Fibroblast of skin of left quadriceps (primary cell): Measurements from ENCODE around the gene COL23A1.

Experiments used
- DNase-seq, 2 experiments: peaks; one replicate each; pipeline ENCODE4 v3.0.0-alpha.2; 2013; ENCODE audit warnings: low read depth in 2 of 2

The COL23A1 gene

GRCh38 chr5:178285399-178286225 is 304.6 kb downstream of the COL23A1 start:
- no peak for DNase-seq

DNA sequence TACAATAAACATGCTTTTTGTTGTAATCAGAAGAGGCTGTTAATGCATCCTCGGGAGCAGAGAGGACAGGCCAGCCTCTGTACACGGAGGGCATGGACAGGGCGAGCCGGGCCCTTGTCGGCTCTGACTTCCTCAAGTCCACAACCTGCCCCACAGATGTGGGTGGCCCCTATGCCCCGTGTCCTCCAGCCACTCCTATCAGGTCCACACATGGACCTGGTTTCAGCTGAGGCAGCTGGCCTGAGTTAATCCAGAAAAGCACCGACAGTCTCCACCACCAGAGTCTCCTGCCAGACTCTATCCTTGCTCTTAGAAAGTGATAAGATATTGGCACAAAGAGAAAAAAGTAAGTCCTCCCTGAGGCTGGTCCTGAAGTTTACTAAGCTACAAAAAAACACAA is 305.2 kb downstream of the COL23A1 start:
- DNase-seq: no peak

DNA sequence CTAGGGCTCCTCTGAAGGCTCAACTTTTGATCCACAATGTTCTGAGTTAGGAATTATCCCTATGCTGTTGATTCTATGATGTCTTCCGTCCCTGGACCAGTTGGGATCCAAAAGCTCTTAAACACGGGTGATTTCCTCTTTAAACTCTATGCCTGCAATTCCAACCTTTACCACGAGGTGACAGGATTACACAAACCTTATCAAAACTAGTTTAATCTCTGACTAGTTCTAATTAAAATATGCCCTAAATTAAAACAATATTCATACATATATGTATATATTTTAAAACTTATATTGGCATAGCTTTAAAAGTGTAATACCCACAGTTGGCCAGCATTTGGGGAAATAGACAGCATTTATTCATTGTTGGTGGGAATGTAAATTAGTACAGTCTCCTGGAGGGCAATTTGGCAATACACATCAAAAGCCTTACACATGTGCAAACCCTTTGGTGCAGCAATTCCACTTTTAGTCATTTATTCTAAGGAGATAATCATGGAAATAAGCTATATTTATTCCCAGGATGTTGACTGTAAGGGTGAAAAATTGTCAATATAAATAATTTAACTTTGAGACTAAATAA is 306.0 kb downstream of the COL23A1 start:
- no peak for DNase-seq

- no peak for DNase-seq
Observed at GRCh38 chr5:178283520-178283919, 306.7 kb downstream of the COL23A1 start.

- DNase-seq: no peak
Observed at GRCh38 chr5:178282391-178282790, 307.8 kb downstream of the COL23A1 start.

DNA sequence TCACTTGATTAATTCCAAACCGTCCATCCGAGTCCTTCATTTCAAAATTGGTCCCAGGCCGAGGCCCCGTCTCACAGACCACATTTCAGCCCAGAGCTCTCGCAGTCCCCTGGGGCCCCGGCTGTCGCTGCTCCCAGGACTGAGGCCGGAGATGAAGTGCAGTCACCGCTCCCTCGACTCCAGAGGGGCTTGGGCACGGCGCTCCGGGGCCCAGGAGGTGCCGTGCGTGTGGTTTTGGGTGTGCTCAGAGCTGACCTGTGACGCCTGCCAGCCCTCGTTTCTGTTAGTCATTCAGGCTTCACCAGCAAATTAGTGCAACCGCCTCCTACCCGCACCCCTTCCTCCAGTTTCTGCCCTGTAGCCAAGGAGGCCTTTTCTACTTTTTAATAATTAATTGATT is 308.9 kb downstream of the COL23A1 start:
- DNase-seq: no peak

DNA sequence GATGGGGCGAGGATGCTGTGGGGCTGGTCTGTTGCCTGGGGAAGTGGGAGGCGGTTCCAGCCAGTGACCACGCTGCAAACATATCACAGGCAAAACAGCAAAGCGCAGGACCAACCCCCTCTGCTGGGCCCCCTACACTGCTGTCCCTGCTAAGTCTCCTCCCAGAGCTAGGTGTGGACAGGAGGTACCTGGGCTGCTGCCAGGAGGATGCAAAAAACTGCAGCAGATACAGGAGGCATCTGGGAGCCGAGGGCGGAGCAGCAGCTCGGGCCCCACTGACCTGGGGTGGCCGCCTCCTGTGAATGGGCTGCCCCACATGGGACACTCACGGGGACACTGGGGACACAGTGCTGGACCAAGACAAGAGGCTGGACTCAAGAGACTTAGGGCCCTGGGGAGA is 309.6 kb downstream of the COL23A1 start:
- DNase-seq: no peak

- DNase-seq: peak; percentile 21 to 31
Observed at GRCh38 chr5:178279723-178280438, 310.3 kb downstream of the COL23A1 start.

DNA sequence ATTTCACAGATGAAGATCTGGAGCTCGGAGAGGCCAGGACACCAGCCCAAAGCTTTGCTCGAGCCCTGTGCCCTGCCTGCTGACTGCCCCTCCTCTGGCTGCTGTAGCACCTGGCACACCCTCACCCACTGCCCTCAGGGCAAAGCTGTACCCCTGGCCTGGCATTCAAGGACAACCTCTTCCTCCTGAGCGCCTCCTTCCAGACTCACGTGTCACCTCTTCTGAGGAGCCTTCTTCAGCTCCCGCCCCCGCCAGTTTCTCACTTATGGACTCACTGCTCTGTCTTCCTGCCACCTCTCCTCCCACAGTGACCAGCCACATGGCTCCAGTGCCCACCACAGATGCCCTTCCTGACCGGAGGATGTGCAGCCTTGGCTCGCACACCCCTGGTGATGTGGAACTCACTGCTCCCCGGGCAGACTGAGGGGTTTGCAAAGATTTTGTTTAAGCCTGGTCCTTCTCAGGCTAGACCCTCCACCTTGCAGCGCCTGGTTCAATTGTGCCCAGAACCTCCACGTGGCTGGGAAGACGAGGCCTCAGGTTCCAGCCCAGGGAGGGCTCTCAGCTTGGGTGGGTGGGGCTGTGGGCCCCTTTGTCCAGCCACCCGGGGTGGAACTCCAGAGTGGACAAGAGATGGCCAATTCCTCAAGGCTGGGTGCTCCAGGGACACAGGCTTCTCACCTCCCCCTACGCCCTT is 311.0 kb downstream of the COL23A1 start:
- no peak for DNase-seq

- no peak for DNase-seq
Observed at GRCh38 chr5:178278358-178279023, 311.7 kb downstream of the COL23A1 start.

- no peak for DNase-seq
Observed at GRCh38 chr5:178277866-178278265, 312.3 kb downstream of the COL23A1 start.

- DNase-seq: no peak
Observed at GRCh38 chr5:178277346-178277745, 312.8 kb downstream of the COL23A1 start.

GRCh38 chr5:178274781-178275537 is 315.2 kb downstream of the COL23A1 start:
- no peak for DNase-seq

DNA sequence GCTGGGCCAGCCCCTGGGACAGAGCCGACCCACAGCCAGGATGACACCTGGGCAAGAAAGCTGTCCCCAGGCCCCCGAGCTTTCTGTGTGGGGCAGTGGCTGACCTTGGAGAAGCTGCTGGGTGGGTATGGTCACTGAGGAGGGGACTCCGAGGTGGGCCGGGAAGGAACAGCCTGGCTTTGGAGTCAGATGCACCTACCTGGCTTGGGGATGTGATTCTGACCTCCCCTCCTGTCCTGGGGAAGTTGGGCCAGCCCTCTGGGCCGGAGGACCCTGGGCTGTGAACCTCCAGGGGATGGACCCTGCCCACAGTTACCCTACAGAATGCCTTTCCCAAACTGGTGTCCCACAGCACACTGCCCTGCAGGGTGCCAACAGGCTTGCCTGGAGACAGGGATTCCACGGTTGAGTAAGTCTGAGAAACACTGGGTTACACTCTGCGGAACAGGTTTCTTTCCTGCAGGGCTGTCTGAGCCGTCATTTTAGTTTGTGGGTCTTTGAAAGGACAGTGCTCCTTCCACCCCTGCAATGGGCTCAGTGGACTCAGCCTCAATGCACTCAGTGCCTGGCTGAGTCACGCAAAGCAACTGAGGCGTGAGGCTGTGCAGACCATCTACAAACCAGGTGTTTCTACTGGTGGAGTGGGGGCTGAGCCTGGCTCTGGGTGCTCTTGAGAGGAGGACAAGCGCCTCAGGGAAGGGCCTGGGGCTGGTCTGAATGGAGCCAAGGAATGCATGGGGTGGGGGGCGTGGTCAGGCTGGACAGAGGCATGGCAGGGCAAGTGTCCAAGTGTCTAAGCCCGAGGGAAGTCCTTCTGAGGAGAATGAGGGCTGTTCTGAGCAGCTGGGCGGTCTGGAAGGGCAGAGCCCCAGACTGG is 316.3 kb downstream of the COL23A1 start:
- no peak for DNase-seq

DNA sequence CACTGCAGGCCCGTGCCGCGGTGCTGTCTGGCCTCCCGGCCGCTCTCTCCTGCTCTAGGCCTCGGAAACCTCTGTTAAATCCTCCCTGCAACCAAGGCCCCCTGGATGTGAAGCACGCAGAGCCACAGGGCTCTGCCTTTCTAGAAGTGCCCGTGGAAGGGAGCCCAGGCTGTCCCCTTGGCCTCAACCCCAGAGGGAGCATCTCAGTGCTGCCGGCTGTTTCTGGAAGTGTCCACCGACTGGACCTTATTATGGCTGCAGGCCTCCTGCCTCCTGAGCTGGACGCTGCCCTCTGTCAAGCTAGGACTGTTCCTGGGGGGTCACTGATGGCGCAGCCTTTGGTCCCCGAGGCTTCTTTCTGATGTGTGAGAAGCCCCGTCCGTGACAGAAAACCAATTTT is 317.2 kb downstream of the COL23A1 start:
- DNase-seq: no peak

DNA sequence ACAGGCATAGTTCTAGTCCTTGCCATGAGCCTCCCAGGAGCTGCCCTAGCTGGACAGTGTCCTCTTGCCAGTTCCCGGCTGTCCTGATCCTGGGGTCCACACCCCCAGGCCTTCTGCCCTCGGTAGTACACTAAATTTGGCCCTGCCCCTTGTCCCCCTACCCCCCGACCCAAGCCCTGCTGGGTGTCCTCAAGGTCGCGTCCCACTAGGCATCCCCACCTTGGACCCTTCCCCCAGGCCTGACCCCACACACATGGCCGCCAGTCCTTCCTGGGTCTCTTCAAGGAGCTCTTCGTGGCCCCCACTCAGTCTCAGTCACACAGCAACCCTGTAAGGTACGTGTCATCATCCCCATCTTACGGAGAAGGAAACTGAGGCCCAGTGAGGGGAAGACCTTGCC is 317.6 kb downstream of the COL23A1 start:
- no peak for DNase-seq

GRCh38 chr5:178271726-178272479 is 318.3 kb downstream of the COL23A1 start:
- no peak for DNase-seq

GRCh38 chr5:178271231-178271630 is 319.0 kb downstream of the COL23A1 start:
- no peak for DNase-seq

GRCh38 chr5:178269499-178269898 is 320.7 kb downstream of the COL23A1 start:
- DNase-seq: no peak
